NT2/D1 (cell line): Measurements from ENCODE around the gene TNNC2.

Source experiments
- DNase-seq: peaks from one replicate; pipeline ENCODE4 v3.0.0-alpha.2; 2011; ENCODE audit warnings: low read depth, low spot score
- H3K27me3 ChIP-seq: 2 replicates; pipeline ENCODE4 v1.6.0; 2011; ENCODE audit warnings: mild to moderate bottlenecking; ENCODE audit not compliant: insufficient read length, insufficient read depth
- H3K36me3 ChIP-seq: 2 replicates; pipeline ENCODE4 v1.6.1; 2011; ENCODE audit warnings: mild to moderate bottlenecking, low read length, mixed read lengths; ENCODE audit not compliant: insufficient read depth, insufficient read length
- H3K4me1 ChIP-seq: 2 replicates; pipeline ENCODE4 v1.5.1; 2011; ENCODE audit not compliant: insufficient read depth, insufficient read length
- H3K4me3 ChIP-seq: 2 replicates; pipeline ENCODE4 v1.5.1; 2011; ENCODE audit warnings: low read depth; ENCODE audit not compliant: insufficient read length
- H3K9ac ChIP-seq: 2 replicates; pipeline ENCODE4 v1.6.0; 2011; ENCODE audit warnings: low read depth; ENCODE audit not compliant: insufficient read length
- H3K9me3 ChIP-seq: 2 replicates; pipeline ENCODE4 v1.5.1; 2011; ENCODE audit warnings: mild to moderate bottlenecking, low read length; ENCODE audit not compliant: insufficient read depth
- SUZ12 ChIP-seq: IDR thresholded peaks from 2 replicates; pipeline ENCODE4 v1.6.1; 2011; ENCODE audit not compliant: insufficient read length, insufficient read depth; ENCODE audit errors: extremely low read depth
- YY1 ChIP-seq: IDR thresholded peaks from 2 replicates; pipeline ENCODE4 v1.6.1; 2011; ENCODE audit not compliant: insufficient read length, insufficient read depth
- ZNF274 ChIP-seq: IDR thresholded peaks from 2 replicates; pipeline ENCODE4 v1.6.1; 2011; ENCODE audit warnings: mild to moderate bottlenecking, low read depth, low read length

Gene TNNC2

GRCh38 chr20:45818239-45818638 lies 8.9 kb downstream of the TNNC2 start:
- Histone ChIP-seq H3K36me3 (peaks cover 42% of the 10 kb centered on the region), H3K9me3 (no peaks in the 10 kb centered on the region), H3K27me3 (no peaks in the 10 kb centered on the region), H3K9ac (no peak overlapping the region), H3K4me1 (peaks cover 20% of the 10 kb centered on the region), H3K4me3 (no peak overlapping the region)
- DNase-seq, result no peak
- TF ChIP-seq SUZ12 (no peak), YY1 (no peak), ZNF274 (no peak)

GRCh38 chr20:45817376-45818194 lies 9.5 kb downstream of the TNNC2 start:
- H3K9ac ChIP-seq, result no peak overlapping the region
- H3K4me3 ChIP-seq, result no peak overlapping the region
- TF ChIP-seq YY1, result no peak
- no peak for TF ChIP-seq SUZ12
- TF ChIP-seq ZNF274, result no peak
- no peak for DNase-seq
- peaks cover 20% of the 10 kb centered on the region for H3K4me1 ChIP-seq
- no peaks in the 10 kb centered on the region for H3K27me3 ChIP-seq
- H3K9me3 ChIP-seq, result no peaks in the 10 kb centered on the region
- H3K36me3 ChIP-seq, result peaks cover 48% of the 10 kb centered on the region

- Histone ChIP-seq H3K27me3 (no peaks in the 10 kb centered on the region), H3K4me3 (no peak overlapping the region), H3K36me3 (peaks cover 48% of the 10 kb centered on the region), H3K4me1 (peaks cover 19% of the 10 kb centered on the region), H3K9ac (no peak overlapping the region), H3K9me3 (no peaks in the 10 kb centered on the region)
- TF ChIP-seq YY1 (no peak), SUZ12 (no peak), ZNF274 (no peak)
- no peak for DNase-seq
These were observed 10.2 kb downstream of the TNNC2 start for GRCh38 chr20:45816951-45817350.

GRCh38 chr20:45814314-45814713 lies 12.8 kb downstream of the TNNC2 start:
- Histone ChIP-seq H3K36me3 (peaks cover 69% of the 10 kb centered on the region), H3K27me3 (no peaks in the 10 kb centered on the region), H3K9me3 (no peaks in the 10 kb centered on the region), H3K4me1 (peaks cover 17% of the 10 kb centered on the region), H3K9ac (no peak overlapping the region), H3K4me3 (peak overlapping the region; percentile 96)
- no peak for DNase-seq
- TF ChIP-seq ZNF274 (no peak), YY1 (no peak), SUZ12 (no peak)

- Histone ChIP-seq H3K9ac (peak overlapping the region; percentile 88), H3K36me3 (peaks cover 77% of the 10 kb centered on the region), H3K9me3 (no peaks in the 10 kb centered on the region), H3K27me3 (no peaks in the 10 kb centered on the region), H3K4me1 (peaks cover 17% of the 10 kb centered on the region), H3K4me3 (peak overlapping the region; percentile 96)
- TF ChIP-seq YY1 (no peak), SUZ12 (no peak), ZNF274 (no peak)
- DNase-seq, result no peak
These were observed 13.6 kb downstream of the TNNC2 start for GRCh38 chr20:45813489-45813888.

GRCh38 chr20:45813006-45813340 lies 14.1 kb downstream of the TNNC2 start:
- Histone ChIP-seq H3K27me3 (no peaks in the 10 kb centered on the region), H3K9me3 (no peaks in the 10 kb centered on the region), H3K36me3 (peaks cover 81% of the 10 kb centered on the region), H3K4me1 (peaks cover 17% of the 10 kb centered on the region), H3K4me3 (peak overlapping the region; percentile 96), H3K9ac (peak overlapping the region; percentile 88)
- TF ChIP-seq SUZ12 (no peak), YY1 (no peak), ZNF274 (no peak)
- no peak for DNase-seq

- Histone ChIP-seq H3K4me3 (peak within 1 kb of the TSS; percentile 96), H3K9me3 (no peaks in the 10 kb centered on the region), H3K4me1 (peaks cover 15% of the 10 kb centered on the region), H3K27me3 (no peaks in the 10 kb centered on the region), H3K36me3 (peaks cover 83% of the 10 kb centered on the region), H3K9ac (peak within 1 kb of the TSS; percentile 88)
- TF ChIP-seq SUZ12, result no peak
- DNase-seq, result peak; percentile 99
These were observed 14.7 kb downstream of the TNNC2 start, which contains the start of gene UBE2C for GRCh38 chr20:45812157-45813005. Gene UBE2C (plus strand): TSS chr20:45812644. CDS start chr20:45812696, 52 bp downstream.
